Measurements from ENCODE around the gene TMEM132C. TPM values are rescaled to one million over a fixed set of nuclear protein-coding genes. Genes with fewer than 3 reads are reported as not detected.

The TMEM132C gene
- total RNA-seq, 4 donors from 2014 or later, result 0.13 to 7.6 (median 0.37) TPM

GRCh38 chr12:128305336-128305892 lies 38.4 kb downstream of the TMEM132C start:
- H3K27ac ChIP-seq, result no peak overlapping the region
- no peak for TF ChIP-seq POLR2A (IDR thresholded peaks at IDR 0.05)
- no peak for TF ChIP-seq CTCF (IDR thresholded peaks at IDR 0.05)
- intact Hi-C loops (cut with DNase I), result no loop called here

GRCh38 chr12:128307791-128308190 lies 40.8 kb downstream of the TMEM132C start:
- Histone ChIP-seq H3K4me1 (no peaks in the 10 kb centered on the region), H3K27me3 (no peaks in the 10 kb centered on the region), H3K9me3 (peaks cover 0 to 5% (median 0%) of the 10 kb centered on the region in 3 donors), H3K36me3 (no peaks in the 10 kb centered on the region), H3K27ac (no peak overlapping the region), H3K4me3 (no peak overlapping the region)
- DNase-seq, result no peak
- intact Hi-C loops (cut with DNase I), result no loop called here
- TF ChIP-seq CTCF (IDR thresholded peaks at IDR 0.05), result no peak
- TF ChIP-seq POLR2A (IDR thresholded peaks at IDR 0.05), result no peak
- WGBS, 2 donors, result 38 to 63% methylated on average over 1 to 2 of the region's 2 CpGs

More at GRCh38 chr12:128305336-128305892, 38.4 kb downstream of the TMEM132C start:
- DNase-seq, result no peak
- Histone ChIP-seq H3K36me3 (no peaks in the 10 kb centered on the region), H3K4me1 (no peaks in the 10 kb centered on the region), H3K4me3 (no peak overlapping the region), H3K9me3 (peaks cover 0 to 5% (median 0%) of the 10 kb centered on the region in 3 donors), H3K27me3 (no peaks in the 10 kb centered on the region)
- WGBS, 2 donors, result 77 to 81% methylated on average over 10 of the region's 10 CpGs

- peaks cover 0 to 5% (median 0%) of the 10 kb centered on the region in 3 donors for H3K9me3 ChIP-seq
- no peak overlapping the region for H3K27ac ChIP-seq
- intact Hi-C loops (cut with DNase I), result no loop called here
- no peak for DNase-seq
- no peak overlapping the region for H3K4me3 ChIP-seq
- no peaks in the 10 kb centered on the region for H3K27me3 ChIP-seq
- no peaks in the 10 kb centered on the region for H3K36me3 ChIP-seq
- peaks cover 0 to 11% (median 0%) of the 10 kb centered on the region in 3 donors for H3K4me1 ChIP-seq
- TF ChIP-seq CTCF (IDR thresholded peaks at IDR 0.05) (no peak), POLR2A (IDR thresholded peaks at IDR 0.05) (no peak)
- 33 to 51% methylated on average over 1 to 2 of the region's 2 CpGs for WGBS, 2 donors
Observed at GRCh38 chr12:128312661-128313060, 45.7 kb downstream of the TMEM132C start.

GRCh38 chr12:128313931-128314330 lies 47.0 kb downstream of the TMEM132C start:
- Histone ChIP-seq H3K36me3 (no peaks in the 10 kb centered on the region), H3K4me3 (no peak overlapping the region), H3K27me3 (no peaks in the 10 kb centered on the region), H3K9me3 (peaks cover 0 to 5% (median 2%) of the 10 kb centered on the region in 3 donors), H3K4me1 (peaks cover 0 to 11% (median 0%) of the 10 kb centered on the region in 3 donors), H3K27ac (no peak overlapping the region)
- WGBS, 2 donors, result 7 to 11% methylated on average over 2 of the region's 2 CpGs
- no peak for TF ChIP-seq CTCF (IDR thresholded peaks at IDR 0.05)
- intact Hi-C loops (cut with DNase I), result no loop called here
- no peak for DNase-seq

- intact Hi-C loops (cut with DNase I), result no loop called here
Observed at GRCh38 chr12:128314611-128315010, 47.6 kb downstream of the TMEM132C start.

More at GRCh38 chr12:128314611-128315010, 47.6 kb downstream of the TMEM132C start:
- H3K9me3 ChIP-seq, result peaks cover 0 to 2% (median 2%) of the 10 kb centered on the region in 3 donors
- DNase-seq, result no peak
- no peak for TF ChIP-seq CTCF (IDR thresholded peaks at IDR 0.05)
- TF ChIP-seq POLR2A (IDR thresholded peaks at IDR 0.05), result no peak
- peaks cover 0 to 11% (median 0%) of the 10 kb centered on the region in 3 donors for H3K4me1 ChIP-seq
- no peaks in the 10 kb centered on the region for H3K36me3 ChIP-seq
- no peak overlapping the region for H3K4me3 ChIP-seq
- H3K27me3 ChIP-seq, result no peaks in the 10 kb centered on the region
- no peak overlapping the region for H3K27ac ChIP-seq
- WGBS, 2 donors, result 69 to 71% methylated on average over 3 of the region's 3 CpGs

Measured in esophagus squamous epithelium (tissue), 5 donors.